Esophagus mucosa (tissue), 1 donor: Measurements from ENCODE around the gene BIVM. TPM values are rescaled to one million over a fixed set of nuclear protein-coding genes. Genes with fewer than 3 reads are reported as not detected.

ENCODE experiments used
- ATAC-seq: fragments of 200-7000 bp; cut with Tn5 transposase; one replicate; pipeline ENCODE4 v1.9.1; 2020
- total RNA-seq: library from RNA; stranded (reverse); gene quantifications from one replicate; pipeline ENCODE4 v1.2.4, GENCODE V29; 2023
- donor health status: DM: yes; HTN: yes; CAD: no.

BIVM gene
- total RNA-seq, 1 donor from 2014 or later, result 5.5 TPM

DNA sequence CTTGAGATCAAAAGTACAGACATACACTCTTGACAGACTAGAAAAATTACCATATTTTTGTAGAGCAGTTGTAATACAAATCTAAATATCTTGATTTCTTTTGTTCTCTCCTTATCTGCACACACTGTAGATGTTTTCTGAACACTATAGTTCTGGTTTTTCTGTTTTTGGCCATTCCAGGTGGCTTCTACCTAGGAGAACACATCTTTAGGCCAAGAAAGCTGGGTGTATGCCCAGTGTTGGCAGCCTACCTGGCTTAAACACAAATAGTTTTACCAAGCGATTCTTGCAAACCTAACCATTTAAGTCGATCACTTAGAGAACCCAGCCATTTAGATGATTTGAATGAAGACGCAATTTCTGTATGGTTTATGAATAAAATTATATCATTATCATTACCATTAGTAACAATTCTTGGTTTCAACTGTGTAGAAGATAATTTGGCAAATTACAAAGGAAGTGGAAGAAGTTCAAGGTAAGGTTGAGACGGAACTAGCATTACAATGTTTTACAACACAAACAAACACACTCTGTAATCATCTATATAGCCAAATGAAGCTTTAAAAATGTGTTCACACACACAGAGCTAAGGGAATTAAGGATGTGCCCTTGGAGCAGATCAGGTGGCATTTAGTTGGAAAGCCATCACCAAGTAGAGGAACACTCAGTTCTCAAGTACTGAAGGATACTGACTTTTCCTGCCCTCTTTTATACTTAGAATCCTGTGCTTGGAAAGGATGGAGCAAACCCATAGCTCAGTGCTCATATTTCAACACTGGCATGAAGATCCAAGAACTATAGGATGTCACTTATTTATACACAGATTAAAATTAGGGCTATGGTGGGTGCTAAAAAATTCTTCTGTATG, 83.1 kb downstream of the BIVM start:
- ATAC-seq, result no peak

Other genes with a start within 250 kb of the BIVM start
- 17.3 TPM for gene TPP2, start 202.1 kb upstream of the BIVM start, total RNA-seq
- gene METTL21C, start 104.1 kb upstream of the BIVM start, total RNA-seq, result not detected
- 7.9 TPM for gene TEX30, start 25.3 kb upstream of the BIVM start, total RNA-seq
- gene POGLUT2, start 143 bp upstream of the BIVM start, total RNA-seq, result 1.8 TPM
- gene ERCC5, start 46.9 kb downstream of the BIVM start, total RNA-seq, result 20.0 TPM